Measurements from ENCODE around the gene WDR45B.

Gene WDR45B

DNA sequence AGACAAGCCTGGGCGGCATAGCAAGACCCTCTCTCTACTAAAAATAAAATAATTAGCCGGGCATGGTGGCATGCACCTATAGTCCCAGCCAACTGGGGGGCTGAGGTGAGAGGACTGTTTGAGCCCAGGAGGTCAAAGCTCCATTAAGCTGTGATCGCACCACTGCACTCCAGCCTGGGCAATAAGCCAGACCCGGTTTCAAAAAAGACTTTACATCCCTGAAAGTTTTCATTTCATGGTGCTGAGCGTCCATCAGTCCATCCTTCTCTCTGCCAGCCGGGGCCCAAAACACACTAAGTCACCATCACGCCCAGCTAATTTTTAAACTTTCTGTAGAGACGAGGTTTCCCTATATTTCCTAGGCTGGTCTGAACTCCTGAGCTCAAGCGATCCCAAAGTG, 39.6 kb upstream of the WDR45B start:
- WGBS, result 94% methylated on average over 9 of the region's 9 CpGs
- Histone ChIP-seq H3K4me1 (ENCODE audit: insufficient read depth, low read length) (no peaks in the 10 kb centered on the region), H3K27ac (ENCODE audit: low read depth, low read length) (no peak overlapping the region)

GRCh38 chr17:82687375-82687861, 39.2 kb upstream of the WDR45B start:
- H3K9ac ChIP-seq (ENCODE audit: low read depth, low read length), result no peak overlapping the region
- no peaks in the 10 kb centered on the region for H3K36me3 ChIP-seq (ENCODE audit: insufficient read depth, low read length)
- no peaks in the 10 kb centered on the region for H3K27me3 ChIP-seq (ENCODE audit: insufficient read depth, low read length)
- H3K4me1 ChIP-seq (ENCODE audit: insufficient read depth, low read length), result no peaks in the 10 kb centered on the region
- no peak overlapping the region for H3K27ac ChIP-seq (ENCODE audit: low read depth, low read length)
- no peak overlapping the region for H3K4me3 ChIP-seq (ENCODE audit: low read length)
- no peaks in the 10 kb centered on the region for H3K9me3 ChIP-seq (ENCODE audit: insufficient read depth, low read depth, low read length)
- WGBS, result 88% methylated on average over 9 of the region's 10 CpGs

More for the DNA sequence above, 39.6 kb upstream of the WDR45B start:
- H3K36me3 ChIP-seq (ENCODE audit: insufficient read depth, low read length), result no peaks in the 10 kb centered on the region
- no peak overlapping the region for H3K9ac ChIP-seq (ENCODE audit: low read depth, low read length)
- H3K4me3 ChIP-seq (ENCODE audit: low read length), result no peak overlapping the region
- no peaks in the 10 kb centered on the region for H3K27me3 ChIP-seq (ENCODE audit: insufficient read depth, low read length)
- H3K9me3 ChIP-seq (ENCODE audit: insufficient read depth, low read depth, low read length), result no peaks in the 10 kb centered on the region

DNA sequence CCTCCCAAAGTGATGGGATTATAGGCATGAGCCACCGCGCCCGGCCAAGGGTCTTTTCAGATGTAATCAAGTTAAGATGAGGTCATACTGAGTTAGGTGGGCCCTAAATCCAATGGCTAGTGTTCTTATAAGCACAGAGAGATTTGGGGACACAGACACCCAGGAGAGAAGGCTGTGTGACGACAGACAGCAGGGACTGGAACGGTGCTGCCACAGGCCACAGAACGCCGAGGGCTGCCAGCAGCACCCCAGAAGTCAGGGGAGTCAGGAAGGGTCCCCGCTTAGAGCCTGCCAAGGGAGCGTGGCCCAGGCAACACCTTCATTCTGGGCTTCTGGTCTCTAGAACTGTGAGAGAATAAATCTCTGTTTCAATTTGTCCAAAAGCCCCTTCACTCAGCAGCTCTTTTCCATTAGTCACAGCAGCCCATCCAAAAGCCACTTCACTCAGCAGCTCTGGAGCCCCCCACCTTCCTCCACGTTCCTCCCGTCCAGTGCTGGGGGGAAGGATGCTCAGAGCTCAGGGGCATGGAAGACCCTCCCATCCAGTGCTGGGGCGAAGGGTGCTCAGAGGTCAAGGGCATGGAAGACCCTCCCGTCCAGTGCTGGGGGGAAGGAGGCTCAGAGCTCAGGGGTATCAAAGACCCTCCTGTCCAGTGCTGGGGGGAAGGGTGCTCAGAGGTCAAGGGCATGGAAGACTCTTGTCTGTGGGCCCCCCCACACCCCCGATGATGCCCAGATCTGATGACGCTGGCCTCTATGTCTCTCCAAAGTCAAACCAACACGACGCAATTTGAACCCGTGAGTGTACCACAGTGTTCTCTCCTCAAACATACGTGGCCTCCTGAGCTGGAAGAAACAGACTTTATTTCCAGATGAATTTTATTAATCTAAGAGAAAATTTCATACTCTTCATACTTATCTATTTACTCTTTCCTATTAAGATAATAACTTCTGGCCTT, 38.4 kb upstream of the WDR45B start:
- WGBS, result 93% methylated on average over 19 of the region's 19 CpGs
- Histone ChIP-seq H3K9me3 (ENCODE audit: insufficient read depth, low read depth, low read length) (peaks cover under 1% of the 10 kb centered on the region; the same call in 1 of the 2 replicates), H3K4me3 (ENCODE audit: low read length) (no peak overlapping the region), H3K27ac (ENCODE audit: low read depth, low read length) (no peak overlapping the region), H3K9ac (ENCODE audit: low read depth, low read length) (no peak overlapping the region), H3K4me1 (ENCODE audit: insufficient read depth, low read length) (no peaks in the 10 kb centered on the region), H3K36me3 (ENCODE audit: insufficient read depth, low read length) (no peaks in the 10 kb centered on the region), H3K27me3 (ENCODE audit: insufficient read depth, low read length) (no peaks in the 10 kb centered on the region)

DNA sequence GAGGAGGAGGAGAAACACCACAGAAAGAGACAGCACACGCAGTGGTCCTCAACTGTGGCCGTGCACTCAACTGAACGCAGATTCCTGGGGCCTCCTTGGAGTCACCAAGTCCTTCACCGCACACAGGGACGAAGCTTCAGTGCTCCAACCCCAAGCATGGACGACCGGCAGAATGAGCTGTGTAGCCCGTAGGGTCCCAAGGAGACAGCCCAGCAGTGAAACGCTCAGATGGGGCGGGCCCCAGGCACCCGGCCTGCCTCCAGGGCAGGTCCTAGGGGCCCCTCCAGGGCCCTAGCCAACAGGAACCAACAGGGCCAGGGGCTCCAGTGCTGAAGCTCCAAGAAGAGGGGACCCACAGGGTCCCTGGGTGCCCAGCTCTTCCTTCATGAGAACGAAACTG, 37.0 kb upstream of the WDR45B start:
- no peak overlapping the region for H3K4me3 ChIP-seq (ENCODE audit: low read length)
- H3K27ac ChIP-seq (ENCODE audit: low read depth, low read length), result no peak overlapping the region
- H3K36me3 ChIP-seq (ENCODE audit: insufficient read depth, low read length), result no peaks in the 10 kb centered on the region
- peaks cover 8% of the 10 kb centered on the region for H3K9me3 ChIP-seq (ENCODE audit: insufficient read depth, low read depth, low read length)
- H3K4me1 ChIP-seq (ENCODE audit: insufficient read depth, low read length), result no peaks in the 10 kb centered on the region
- 87% methylated on average over 12 of the region's 12 CpGs for WGBS
- H3K27me3 ChIP-seq (ENCODE audit: insufficient read depth, low read length), result no peaks in the 10 kb centered on the region
- no peak overlapping the region for H3K9ac ChIP-seq (ENCODE audit: low read depth, low read length)

DNA sequence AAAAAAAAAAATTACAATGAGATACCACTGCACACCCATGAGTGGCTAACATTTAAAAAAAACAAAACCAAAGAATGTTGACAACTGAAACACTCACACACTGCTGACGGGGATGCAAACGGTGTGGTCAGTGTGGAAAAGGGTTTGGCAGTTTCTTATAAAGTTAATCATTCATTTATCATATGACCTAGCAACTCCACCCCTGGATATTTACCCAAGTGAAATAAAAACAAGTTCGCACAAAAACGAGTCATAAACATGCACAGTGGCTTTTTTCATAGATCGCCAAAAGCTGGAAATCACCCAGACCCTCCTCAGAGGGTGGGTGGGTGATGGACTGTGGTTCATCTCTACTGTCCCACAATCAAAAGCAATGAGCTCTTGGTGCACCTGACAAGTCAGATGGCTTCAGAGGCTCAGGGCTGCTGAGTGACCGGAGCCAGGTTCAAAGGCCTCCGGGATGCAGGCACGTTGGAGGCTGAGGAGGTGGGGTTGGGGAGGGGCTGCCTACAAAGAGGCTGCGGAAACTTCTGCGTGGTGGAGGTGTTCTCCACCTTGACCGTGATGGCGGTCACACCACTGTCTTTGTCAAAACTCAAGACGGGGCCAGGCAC, 36.1 kb upstream of the WDR45B start:
- WGBS, result 90% methylated on average over 11 of the region's 13 CpGs
- Histone ChIP-seq H3K27me3 (ENCODE audit: insufficient read depth, low read length) (no peaks in the 10 kb centered on the region), H3K27ac (ENCODE audit: low read depth, low read length) (no peak overlapping the region), H3K4me3 (ENCODE audit: low read length) (no peak overlapping the region), H3K9me3 (ENCODE audit: insufficient read depth, low read depth, low read length) (peaks cover 8% of the 10 kb centered on the region), H3K9ac (ENCODE audit: low read depth, low read length) (no peak overlapping the region), H3K36me3 (ENCODE audit: insufficient read depth, low read length) (no peaks in the 10 kb centered on the region), H3K4me1 (ENCODE audit: insufficient read depth, low read length) (no peaks in the 10 kb centered on the region)

DNA sequence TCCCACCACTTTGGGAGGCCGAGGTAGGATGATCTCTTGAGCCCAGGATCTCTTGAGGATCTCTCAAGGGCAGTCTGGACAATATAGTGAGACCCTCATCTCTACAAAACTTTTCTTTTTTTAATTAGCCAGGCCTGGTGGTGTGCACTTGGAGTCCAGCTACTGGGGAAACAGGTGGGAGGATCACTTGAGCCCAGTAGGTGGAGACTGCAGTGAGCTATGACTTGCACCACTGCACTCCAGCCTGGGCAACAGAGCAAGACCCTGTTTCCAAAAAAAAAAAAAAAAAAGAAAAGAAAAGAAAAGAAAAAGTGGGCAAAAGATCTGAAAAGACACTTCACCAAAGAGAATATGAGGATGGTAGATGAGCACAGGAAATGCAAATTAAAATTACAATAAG, 35.3 kb upstream of the WDR45B start:
- Histone ChIP-seq H3K4me3 (ENCODE audit: low read length) (no peak overlapping the region), H3K27me3 (ENCODE audit: insufficient read depth, low read length) (no peaks in the 10 kb centered on the region), H3K27ac (ENCODE audit: low read depth, low read length) (no peak overlapping the region), H3K9ac (ENCODE audit: low read depth, low read length) (no peak overlapping the region), H3K9me3 (ENCODE audit: insufficient read depth, low read depth, low read length) (peaks cover 8% of the 10 kb centered on the region), H3K4me1 (ENCODE audit: insufficient read depth, low read length) (no peaks in the 10 kb centered on the region), H3K36me3 (ENCODE audit: insufficient read depth, low read length) (no peaks in the 10 kb centered on the region)
- WGBS, result 92% methylated on average over 1 of the region's 1 CpG

- Histone ChIP-seq H3K9me3 (ENCODE audit: insufficient read depth, low read depth, low read length) (peaks cover 8% of the 10 kb centered on the region), H3K9ac (ENCODE audit: low read depth, low read length) (no peak overlapping the region), H3K27ac (ENCODE audit: low read depth, low read length) (no peak overlapping the region), H3K4me1 (ENCODE audit: insufficient read depth, low read length) (no peaks in the 10 kb centered on the region), H3K4me3 (ENCODE audit: low read length) (no peak overlapping the region), H3K27me3 (ENCODE audit: insufficient read depth, low read length) (no peaks in the 10 kb centered on the region), H3K36me3 (ENCODE audit: insufficient read depth, low read length) (no peaks in the 10 kb centered on the region)
- WGBS, result 90% methylated on average over 3 of the region's 3 CpGs
Measured at GRCh38 chr17:82681547-82681946, 33.3 kb upstream of the WDR45B start.

- no peak overlapping the region for H3K4me3 ChIP-seq (ENCODE audit: low read length)
- H3K36me3 ChIP-seq (ENCODE audit: insufficient read depth, low read length), result no peaks in the 10 kb centered on the region
- no peaks in the 10 kb centered on the region for H3K27me3 ChIP-seq (ENCODE audit: insufficient read depth, low read length)
- no peaks in the 10 kb centered on the region for H3K4me1 ChIP-seq (ENCODE audit: insufficient read depth, low read length)
- WGBS, result 84% methylated on average over 28 of the region's 28 CpGs
- H3K9me3 ChIP-seq (ENCODE audit: insufficient read depth, low read depth, low read length), result peaks cover 8% of the 10 kb centered on the region
- no peak overlapping the region for H3K9ac ChIP-seq (ENCODE audit: low read depth, low read length)
- no peak overlapping the region for H3K27ac ChIP-seq (ENCODE audit: low read depth, low read length)
Measured at GRCh38 chr17:82679586-82680465, 31.6 kb upstream of the WDR45B start.

DNA sequence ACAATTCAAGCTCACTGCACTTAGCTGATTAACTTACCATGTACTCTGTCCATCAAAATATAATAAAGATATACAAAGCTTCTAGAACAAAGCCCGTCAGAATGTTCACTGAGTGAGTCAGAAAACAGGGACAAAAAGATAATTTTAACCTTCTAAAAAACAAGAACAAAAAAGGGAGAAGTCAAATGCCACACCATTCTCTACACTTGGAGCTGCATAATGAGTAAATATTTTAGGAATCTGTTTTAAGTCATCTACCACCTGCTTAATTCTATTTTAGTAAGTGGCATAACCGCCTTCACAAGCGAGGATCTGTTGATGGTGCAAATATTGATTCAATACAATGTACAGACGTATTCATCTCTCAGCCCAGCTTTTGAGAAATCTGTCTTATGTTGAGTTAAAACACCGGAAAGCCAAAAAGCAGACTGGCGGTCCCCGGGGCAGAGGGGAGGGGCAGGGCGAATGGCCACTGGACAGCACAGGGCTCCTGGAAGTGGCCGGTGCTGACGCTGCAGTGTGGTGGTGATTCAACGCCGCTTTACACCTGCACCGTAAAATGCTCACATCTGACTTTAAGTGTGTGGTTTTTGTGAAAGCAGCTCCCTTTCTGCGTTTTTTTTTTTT, 30.1 kb upstream of the WDR45B start:
- no peak overlapping the region for H3K4me3 ChIP-seq (ENCODE audit: low read length)
- H3K4me1 ChIP-seq (ENCODE audit: insufficient read depth, low read length), result no peaks in the 10 kb centered on the region
- no peaks in the 10 kb centered on the region for H3K27me3 ChIP-seq (ENCODE audit: insufficient read depth, low read length)
- 94% methylated on average over 13 of the region's 14 CpGs for WGBS
- no peak overlapping the region for H3K9ac ChIP-seq (ENCODE audit: low read depth, low read length)
- H3K27ac ChIP-seq (ENCODE audit: low read depth, low read length), result no peak overlapping the region
- H3K36me3 ChIP-seq (ENCODE audit: insufficient read depth, low read length), result no peaks in the 10 kb centered on the region
- H3K9me3 ChIP-seq (ENCODE audit: insufficient read depth, low read depth, low read length), result peaks cover 8% of the 10 kb centered on the region

- Histone ChIP-seq H3K27ac (ENCODE audit: low read depth, low read length) (no peak overlapping the region), H3K4me3 (ENCODE audit: low read length) (no peak overlapping the region), H3K27me3 (ENCODE audit: insufficient read depth, low read length) (no peaks in the 10 kb centered on the region), H3K36me3 (ENCODE audit: insufficient read depth, low read length) (no peaks in the 10 kb centered on the region), H3K9ac (ENCODE audit: low read depth, low read length) (no peak overlapping the region), H3K4me1 (ENCODE audit: insufficient read depth, low read length) (no peaks in the 10 kb centered on the region), H3K9me3 (ENCODE audit: insufficient read depth, low read depth, low read length) (peaks cover 8% of the 10 kb centered on the region)
- 88% methylated on average over 23 of the region's 23 CpGs for whole genome bisulfite sequencing
Measured at GRCh38 chr17:82677353-82677925, 29.2 kb upstream of the WDR45B start.
